Measurements from ENCODE around the gene ESYT1. TPM values are rescaled to one million over a fixed set of nuclear protein-coding genes. Genes with fewer than 3 reads are reported as not detected.

The ESYT1 gene
- total RNA-seq, 1 experiment from 2014 or later = 111 TPM

DNA sequence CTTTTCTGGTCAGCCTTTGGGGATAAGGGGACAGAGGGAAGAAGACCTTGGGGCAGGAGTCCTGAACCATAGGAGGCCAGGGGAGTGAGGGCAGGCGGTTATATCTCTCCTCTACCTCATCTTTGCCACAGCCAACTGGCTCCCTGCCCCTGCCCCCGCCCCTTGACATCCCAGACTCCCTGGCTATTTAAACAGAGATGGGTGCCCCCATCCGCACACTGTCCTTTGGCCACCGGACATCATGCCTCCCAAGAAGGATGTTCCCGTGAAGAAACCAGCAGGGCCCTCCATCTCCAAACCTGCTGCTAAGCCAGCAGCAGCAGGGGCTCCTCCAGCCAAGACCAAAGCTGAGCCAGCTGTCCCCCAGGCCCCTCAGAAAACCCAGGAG lies 25.6 kb downstream of the ESYT1 start:
- Histone ChIP-seq H2BK120ac (ENCODE audit: low read depth, low read length, poor library complexity, severe bottlenecking) (no peak overlapping the region), H3K27me3 (ENCODE audit: insufficient read depth, low read length) (no peaks in the 10 kb centered on the region), H3K18ac (ENCODE audit: insufficient read length, low read depth, low read length) (no peak overlapping the region), H4K5ac (ENCODE audit: insufficient read length, low read depth, low read length) (no peak overlapping the region), H2BK12ac (ENCODE audit: insufficient read length, low read depth, low read length) (no peak overlapping the region), H2BK20ac (ENCODE audit: low read depth, low read length, poor library complexity, severe bottlenecking) (no peak overlapping the region), H4K20me1 (ENCODE audit: control insufficient read depth, insufficient read depth, insufficient read length) (no peaks in the 10 kb centered on the region), H2BK15ac (ENCODE audit: low read depth, low read length) (no peak overlapping the region), H2BK5ac (ENCODE audit: insufficient read length, low read length) (no peak overlapping the region), H3K79me1 (ENCODE audit: insufficient read depth, low read depth, low read length, poor library complexity, severe bottlenecking) (no peaks in the 10 kb centered on the region), H3K9ac (ENCODE audit: extremely low read depth, insufficient read length, low read length) (no peak overlapping the region), H3K23me2 (ENCODE audit: insufficient read length, low read depth, low read length, poor library complexity, severe bottlenecking) (peaks cover 16% of the 10 kb centered on the region), H3K9me3 (ENCODE audit: control insufficient read depth, low read depth, low read length) (no peaks in the 10 kb centered on the region), H2AFZ (ENCODE audit: low read length) (no peak overlapping the region), H4K8ac (replicated peaks; ENCODE audit: insufficient read length, low read depth, low read length) (no peak overlapping the region), H3K23ac (ENCODE audit: insufficient read length, low read depth, low read length) (no peak overlapping the region), H3K4me1 (ENCODE audit: insufficient read depth, low read length) (0 out of 2 replicates have a peak, but pooled peaks cover 2% of the 10 kb centered on the region), H3K79me2 (ENCODE audit: insufficient read depth, low read length) (peaks cover under 1% of the 10 kb centered on the region; the same call in 1 of the 2 replicates), H3T11ph (ENCODE audit: low read length) (no peak overlapping the region), H3K14ac (ENCODE audit: insufficient read depth, low read length) (no peak overlapping the region), H3K4ac (ENCODE audit: low read depth, low read length) (no peak overlapping the region), H3K27ac (ENCODE audit: insufficient read length, low read depth, low read length) (no peak overlapping the region), H3K4me2 (ENCODE audit: insufficient read depth, insufficient read length, low read length) (peak overlapping the region; percentile 83), H2AK5ac (ENCODE audit: insufficient read length, low read length) (no peak overlapping the region), H3K56ac (ENCODE audit: insufficient read length, low read depth, low read length) (no peak overlapping the region), H4K91ac (ENCODE audit: insufficient read length, low read depth, low read length) (no peak overlapping the region)
- Mint-ChIP-seq H3K4me1 (peaks cover 26 to 35% of the 10 kb centered on the region in 2 experiments), H3K27me3 (ENCODE audit: low read depth) (peaks cover 4% of the 10 kb centered on the region; the same call in 1 of the 2 replicates), H3K4me3 (peak overlapping the region; percentile 90 to 95), H3K27ac (peak overlapping the region in 1 of 3 experiments; percentile 23; a peak in 1 of 7 replicates), H3K9me3 (peaks cover 0 to 1% of the 10 kb centered on the region in 2 experiments; a peak in 1 of 5 replicates), H3K36me3 (ENCODE audit: insufficient read depth in 1 of 3, low read depth in 3 of 3) (peaks cover 18 to 27% (median 27%) of the 10 kb centered on the region in 3 experiments; a peak in 6 of 7 replicates)
- TF ChIP-seq, protein P1, sequence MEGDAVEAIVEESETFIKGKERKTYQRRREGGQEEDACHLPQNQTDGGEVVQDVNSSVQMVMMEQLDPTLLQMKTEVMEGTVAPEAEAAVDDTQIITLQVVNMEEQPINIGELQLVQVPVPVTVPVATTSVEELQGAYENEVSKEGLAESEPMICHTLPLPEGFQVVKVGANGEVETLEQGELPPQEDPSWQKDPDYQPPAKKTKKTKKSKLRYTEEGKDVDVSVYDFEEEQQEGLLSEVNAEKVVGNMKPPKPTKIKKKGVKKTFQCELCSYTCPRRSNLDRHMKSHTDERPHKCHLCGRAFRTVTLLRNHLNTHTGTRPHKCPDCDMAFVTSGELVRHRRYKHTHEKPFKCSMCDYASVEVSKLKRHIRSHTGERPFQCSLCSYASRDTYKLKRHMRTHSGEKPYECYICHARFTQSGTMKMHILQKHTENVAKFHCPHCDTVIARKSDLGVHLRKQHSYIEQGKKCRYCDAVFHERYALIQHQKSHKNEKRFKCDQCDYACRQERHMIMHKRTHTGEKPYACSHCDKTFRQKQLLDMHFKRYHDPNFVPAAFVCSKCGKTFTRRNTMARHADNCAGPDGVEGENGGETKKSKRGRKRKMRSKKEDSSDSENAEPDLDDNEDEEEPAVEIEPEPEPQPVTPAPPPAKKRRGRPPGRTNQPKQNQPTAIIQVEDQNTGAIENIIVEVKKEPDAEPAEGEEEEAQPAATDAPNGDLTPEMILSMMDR (conservative IDR thresholded peaks at IDR 0.05) = no peak
- no CpG with 5 or more reads among the region's 5 CpGs for WGBS (ENCODE audit: extremely low coverage, insufficient read length, low lambda C conversion rate)
- no peak for DNase-seq
